H4 (cell line): ENCODE data around the gene TMEM125. TPM values are rescaled to one million over a fixed set of nuclear protein-coding genes. Genes with fewer than 3 reads are reported as not detected.

Experiments
- DNase-seq: peaks from one replicate; pipeline ENCODE4 v3.0.0-alpha.2; 2015; ENCODE audit warnings: low spot score
- total RNA-seq: library from RNA; depleted of rRNA; stranded (reverse); fragments of >200 nt; shearing (Covaris generic); gene quantifications from 2 replicates; pipeline ENCODE4 v1.2.3, GENCODE V29; 2014

Gene TMEM125
- total RNA-seq, 1 experiment from 2014 or later, result not detected

- DNase-seq, result peak; percentile 60
Observed at GRCh38 chr1:43293896-43294760, 24.3 kb downstream of the TMEM125 start.

- no peak for DNase-seq
Observed at GRCh38 chr1:43294761-43295160, 25.0 kb downstream of the TMEM125 start.

GRCh38 chr1:43296207-43296606 lies 26.4 kb downstream of the TMEM125 start:
- DNase-seq, result no peak

- DNase-seq, result no peak
Observed at GRCh38 chr1:43298055-43298454, 28.3 kb downstream of the TMEM125 start.

GRCh38 chr1:43299101-43299500 lies 29.3 kb downstream of the TMEM125 start:
- DNase-seq, result no peak

- DNase-seq, result no peak
Observed at GRCh38 chr1:43300378-43301094, 30.8 kb downstream of the TMEM125 start, which contains the start of gene TIE1. Gene TIE1 (plus strand): TSS chr1:43300982. CDS start chr1:43301072, 90 bp downstream.

- DNase-seq, result no peak
Observed at GRCh38 chr1:43302201-43302600, 32.4 kb downstream of the TMEM125 start.

- DNase-seq, result no peak
Observed at GRCh38 chr1:43302721-43303470, 33.1 kb downstream of the TMEM125 start.

GRCh38 chr1:43303471-43304313 lies 33.9 kb downstream of the TMEM125 start:
- DNase-seq, result no peak

- no peak for DNase-seq
Observed at GRCh38 chr1:43304314-43304681, 34.5 kb downstream of the TMEM125 start.

- no peak for DNase-seq
Observed at GRCh38 chr1:43304771-43305300, 35.1 kb downstream of the TMEM125 start.

GRCh38 chr1:43305461-43305860 lies 35.7 kb downstream of the TMEM125 start:
- DNase-seq, result no peak

- DNase-seq, result no peak
Observed at GRCh38 chr1:43305926-43306687, 36.3 kb downstream of the TMEM125 start.

- no peak for DNase-seq
Observed at GRCh38 chr1:43306688-43307457, 37.1 kb downstream of the TMEM125 start.

- DNase-seq, result no peak
Observed at GRCh38 chr1:43307458-43308158, 37.8 kb downstream of the TMEM125 start.

- no peak for DNase-seq
Observed at GRCh38 chr1:43308635-43309404, 39.0 kb downstream of the TMEM125 start.

GRCh38 chr1:43309405-43310025 lies 39.7 kb downstream of the TMEM125 start:
- DNase-seq, result no peak

- DNase-seq, result no peak
Observed at GRCh38 chr1:43311521-43311920, 41.7 kb downstream of the TMEM125 start.
